Stimulated activated CD4-positive, alpha-beta T cell treated with anti-CD3 and anti-CD28 coated beads, TNF-alpha, amount 100 ng/mL, for 24 hours (primary cell): Measurements from ENCODE around the gene GABRR3.

Source experiments
- DNase-seq, 3 experiments: peaks; one replicate each; pipeline ENCODE4 v3.0.0-alpha.2; 2020; ENCODE audit warnings: low read depth in 3 of 3

GABRR3 gene

GRCh38 chr3:97957617-97958311, 77.4 kb downstream of the GABRR3 start:
- DNase-seq, result no peak

- DNase-seq, result no peak
Observed at GRCh38 chr3:97956051-97956450, 79.1 kb downstream of the GABRR3 start.

DNA sequence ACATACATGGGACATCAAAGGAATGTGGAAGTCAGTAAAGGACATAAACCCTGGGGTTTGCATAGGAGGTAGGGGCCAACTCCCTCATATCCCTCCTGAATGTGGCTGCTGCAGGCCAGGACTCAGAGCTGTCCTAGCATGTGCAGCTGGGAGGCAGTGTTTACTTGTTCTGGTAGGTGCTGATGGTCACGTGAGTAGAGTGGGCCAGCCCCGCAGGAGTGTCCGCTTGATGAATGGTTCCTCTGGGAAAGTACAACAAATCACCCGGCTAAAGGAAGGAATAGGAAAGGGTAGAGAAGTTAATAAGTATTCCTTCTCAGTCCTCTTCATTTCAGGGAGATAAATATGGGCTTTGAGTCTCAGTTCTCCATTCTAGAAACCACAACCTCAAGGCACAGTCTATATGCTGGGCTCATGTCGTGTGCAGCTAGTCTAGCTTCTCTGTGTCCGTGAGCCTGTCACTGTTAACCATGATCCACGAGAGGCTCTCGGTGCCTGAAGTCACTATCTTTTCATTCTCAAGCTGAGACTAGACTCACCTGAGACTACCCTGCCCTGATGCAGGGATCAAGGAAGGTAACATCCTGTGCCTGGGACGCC, 80.8 kb downstream of the GABRR3 start:
- DNase-seq, result no peak

GRCh38 chr3:97952872-97953271, 82.2 kb downstream of the GABRR3 start:
- no peak for DNase-seq

- no peak for DNase-seq
Observed at GRCh38 chr3:97952280-97952679, 82.8 kb downstream of the GABRR3 start.

DNA sequence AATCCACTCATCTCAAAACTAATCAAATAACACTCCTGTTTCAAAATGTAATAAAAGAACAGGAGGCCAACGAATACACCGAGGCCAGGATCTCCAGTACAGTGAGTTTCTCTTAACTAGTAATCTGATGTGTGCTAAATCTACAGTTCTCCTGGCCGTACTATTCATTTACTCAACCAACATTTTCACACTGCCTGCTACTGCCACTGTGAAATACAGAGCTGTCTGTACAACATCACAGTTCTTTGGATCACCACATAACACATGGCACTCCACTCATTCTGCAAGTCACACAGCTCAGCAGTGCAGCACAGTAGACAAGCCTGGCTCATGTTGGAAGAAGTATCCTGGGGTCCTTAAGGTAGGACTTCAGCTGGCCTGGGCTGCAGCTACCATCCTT, 84.8 kb downstream of the GABRR3 start:
- no peak for DNase-seq

DNA sequence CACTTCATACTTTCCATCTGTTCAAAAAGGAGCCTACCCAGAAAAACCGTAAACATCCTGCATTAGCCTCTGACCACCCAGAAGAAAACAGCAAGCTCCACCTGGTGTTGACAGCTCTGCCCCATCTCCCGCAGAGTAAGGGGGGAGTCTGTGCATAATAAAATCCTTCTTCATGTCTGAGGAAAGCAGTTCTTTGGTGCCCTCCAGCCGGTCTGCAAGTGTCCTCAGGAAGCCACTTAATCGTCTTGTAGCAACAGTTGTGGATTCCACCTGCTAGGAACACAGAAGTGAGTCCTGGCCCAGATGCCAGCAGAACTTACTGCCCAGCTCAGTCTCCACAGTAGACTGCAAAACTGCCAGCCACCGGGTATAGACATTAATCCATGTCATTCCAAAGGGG, 85.4 kb downstream of the GABRR3 start:
- no peak for DNase-seq

DNA sequence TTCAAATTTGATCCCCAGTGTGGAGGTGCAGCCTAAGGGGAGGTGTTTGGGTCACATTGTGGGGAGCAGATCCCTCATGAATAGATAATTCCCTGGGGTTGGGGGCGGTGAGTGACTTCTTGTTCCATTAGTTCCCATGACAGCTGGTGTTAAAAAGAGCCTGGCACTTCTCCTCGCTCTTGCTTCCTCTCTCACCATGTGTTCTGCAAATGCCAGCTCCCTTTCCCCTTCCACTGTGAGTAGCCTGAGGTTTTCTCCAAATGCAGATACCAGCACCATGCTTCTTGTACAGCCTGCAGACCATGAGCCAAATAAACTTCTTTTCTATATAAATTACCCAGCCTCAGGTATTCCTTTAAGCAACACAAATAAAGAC, 86.0 kb downstream of the GABRR3 start:
- DNase-seq, result no peak

DNA sequence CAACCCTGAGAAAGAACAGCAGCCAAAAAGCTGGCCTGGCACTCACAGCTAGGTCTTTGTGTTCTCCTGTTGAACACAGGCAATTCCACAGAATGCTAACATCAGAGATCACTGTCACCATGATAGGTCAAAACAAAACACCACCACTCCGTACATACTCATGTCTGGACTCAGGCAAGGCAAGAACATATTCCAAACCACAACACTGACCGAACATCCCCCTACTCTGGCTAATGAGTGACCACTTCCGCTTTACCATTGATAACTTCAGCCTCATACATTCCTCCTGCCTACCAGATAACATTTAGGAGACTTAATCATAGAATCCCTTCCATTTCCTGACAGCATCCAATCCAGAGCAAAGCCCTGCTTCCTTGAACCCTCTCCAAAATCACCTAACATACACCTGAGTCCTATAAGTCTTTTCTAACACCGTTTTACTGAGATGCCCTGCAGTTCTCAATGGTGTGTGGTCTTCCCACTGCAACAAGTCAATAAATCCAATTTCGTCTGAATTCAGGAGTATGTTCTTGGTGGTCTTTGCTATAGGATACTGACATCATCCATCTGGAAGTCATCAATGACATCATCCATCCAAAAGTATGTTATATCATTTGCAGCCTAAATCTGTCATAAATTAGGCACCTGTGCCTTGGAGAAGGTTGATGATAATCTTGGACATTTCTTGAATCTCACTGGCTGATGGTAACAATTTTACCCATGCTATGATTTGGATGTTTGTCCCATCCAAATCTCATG, 86.6 kb downstream of the GABRR3 start:
- no peak for DNase-seq

- DNase-seq, result no peak
Observed at GRCh38 chr3:97942801-97943546, 92.1 kb downstream of the GABRR3 start.

DNA sequence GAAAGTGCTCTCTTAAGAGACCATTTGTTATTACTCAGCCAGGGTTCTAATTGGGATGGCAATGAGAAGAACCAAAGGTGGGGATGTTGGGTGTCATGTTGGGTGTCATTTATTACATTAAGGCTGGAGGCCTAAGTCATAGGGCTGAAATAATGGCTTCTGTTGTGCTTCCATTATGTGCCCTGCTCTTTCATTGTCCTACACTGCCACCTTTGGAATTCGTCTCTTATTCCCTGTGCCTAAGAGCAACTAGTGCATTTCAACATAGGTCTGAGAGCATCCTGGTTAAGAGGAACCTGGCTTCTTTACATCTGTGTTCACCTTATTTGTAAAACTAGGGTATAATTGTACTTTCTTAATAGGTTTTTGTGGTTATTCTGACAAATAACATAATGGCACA, 95.1 kb downstream of the GABRR3 start:
- DNase-seq, result no peak

GRCh38 chr3:97939401-97939800, 95.7 kb downstream of the GABRR3 start:
- DNase-seq, result no peak

DNA sequence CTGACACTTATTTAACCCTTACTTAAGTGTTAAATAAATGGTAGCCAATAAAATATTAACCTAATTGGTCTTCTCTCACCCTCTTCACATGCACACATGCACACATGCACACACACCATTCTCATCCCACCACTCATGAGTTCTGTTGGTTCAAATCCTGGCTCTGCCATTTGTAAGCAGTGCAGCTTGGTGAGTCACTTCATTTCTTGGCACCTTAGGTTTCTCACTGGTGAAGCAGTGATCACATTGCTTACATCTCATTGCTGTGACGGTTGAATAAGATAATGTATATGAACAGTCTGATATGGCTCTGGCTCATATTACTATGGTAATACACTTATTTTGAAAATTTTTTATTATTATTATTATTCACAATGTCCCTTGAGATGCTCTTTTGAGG, 96.7 kb downstream of the GABRR3 start:
- no peak for DNase-seq

GRCh38 chr3:97937205-97937604, 97.9 kb downstream of the GABRR3 start:
- no peak for DNase-seq

- DNase-seq, result no peak
Observed at GRCh38 chr3:97935842-97936241, 99.3 kb downstream of the GABRR3 start.
